ENCODE measurements around the gene MRPL55.
"Not testable (repeated sequence)": the region's sequence is repeated elsewhere in the genome, so short reads cannot be mapped to it uniquely, and the experiment has no call there.

MRPL55 gene

GRCh38 chr1:228112617-228113016 lies 3.5 kb upstream of the MRPL55 start:
- TF ChIP-seq CTCF (IDR thresholded peaks at IDR 0.05; ENCODE audit: extremely low read depth, insufficient read depth, missing control alignments): no peak
- in situ Hi-C loops (cut with MboI; ENCODE audit: low pct_unique_long_range_greater_than_20kb, low sequenced_read_pairs, unreplicated experiment): no loop called here
- DNase-seq (ENCODE audit: low spot score): no peak

GRCh38 chr1:228112167-228112566 lies 3.1 kb upstream of the MRPL55 start:
- in situ Hi-C loops (cut with MboI; ENCODE audit: low pct_unique_long_range_greater_than_20kb, low sequenced_read_pairs, unreplicated experiment): no loop called here
- DNase-seq (ENCODE audit: low spot score): no peak
- TF ChIP-seq CTCF (IDR thresholded peaks at IDR 0.05; ENCODE audit: extremely low read depth, insufficient read depth, missing control alignments): no peak

- in situ Hi-C loops (cut with MboI; ENCODE audit: low pct_unique_long_range_greater_than_20kb, low sequenced_read_pairs, unreplicated experiment): not testable (repeated sequence)
Observed at GRCh38 chr1:228111315-228111714, 2.2 kb upstream of the MRPL55 start.

GRCh38 chr1:228110556-228110955 lies 1.5 kb upstream of the MRPL55 start:
- no peak for DNase-seq (ENCODE audit: low spot score)
- no peak for TF ChIP-seq CTCF (IDR thresholded peaks at IDR 0.05; ENCODE audit: extremely low read depth, insufficient read depth, missing control alignments)
- in situ Hi-C loops (cut with MboI; ENCODE audit: low pct_unique_long_range_greater_than_20kb, low sequenced_read_pairs, unreplicated experiment): no loop called here

More at GRCh38 chr1:228111315-228111714, 2.2 kb upstream of the MRPL55 start:
- not testable (repeated sequence) for DNase-seq (ENCODE audit: low spot score)

GRCh38 chr1:228109962-228110488 lies 926 bp upstream of the MRPL55 start:
- DNase-seq (ENCODE audit: low spot score): peak; percentile 13
- no peak for TF ChIP-seq CTCF (IDR thresholded peaks at IDR 0.05; ENCODE audit: extremely low read depth, insufficient read depth, missing control alignments)
- in situ Hi-C loops (cut with MboI; ENCODE audit: low pct_unique_long_range_greater_than_20kb, low sequenced_read_pairs, unreplicated experiment): no loop called here

- no peak for TF ChIP-seq CTCF (IDR thresholded peaks at IDR 0.05; ENCODE audit: extremely low read depth, insufficient read depth, missing control alignments)
- DNase-seq (ENCODE audit: low spot score): peak; percentile 16
- in situ Hi-C loops (cut with MboI; ENCODE audit: low pct_unique_long_range_greater_than_20kb, low sequenced_read_pairs, unreplicated experiment): no loop called here
Observed at GRCh38 chr1:228108742-228109072, 392 bp downstream of the MRPL55 start.

GRCh38 chr1:228108055-228108690 lies 926 bp downstream of the MRPL55 start:
- no peak for TF ChIP-seq CTCF (IDR thresholded peaks at IDR 0.05; ENCODE audit: extremely low read depth, insufficient read depth, missing control alignments)

More at GRCh38 chr1:228108055-228108690, 926 bp downstream of the MRPL55 start:
- no peak for DNase-seq (ENCODE audit: low spot score)
- in situ Hi-C loops (cut with MboI; ENCODE audit: low pct_unique_long_range_greater_than_20kb, low sequenced_read_pairs, unreplicated experiment): no loop called here

All from GM13977 (cell line).